ENCODE measurements around the gene CALML5. TPM values are rescaled to one million over a fixed set of nuclear protein-coding genes. Genes with fewer than 3 reads are reported as not detected.
A peak's percentile ranks its signal among the peaks of the same experiment; 100 is the strongest.

Gene CALML5
- total and polyA plus RNA-seq, 9 of the 15 experiments (the other 6 are each of a cell fraction or from before 2014, with no cell fraction given), result not detected

DNA sequence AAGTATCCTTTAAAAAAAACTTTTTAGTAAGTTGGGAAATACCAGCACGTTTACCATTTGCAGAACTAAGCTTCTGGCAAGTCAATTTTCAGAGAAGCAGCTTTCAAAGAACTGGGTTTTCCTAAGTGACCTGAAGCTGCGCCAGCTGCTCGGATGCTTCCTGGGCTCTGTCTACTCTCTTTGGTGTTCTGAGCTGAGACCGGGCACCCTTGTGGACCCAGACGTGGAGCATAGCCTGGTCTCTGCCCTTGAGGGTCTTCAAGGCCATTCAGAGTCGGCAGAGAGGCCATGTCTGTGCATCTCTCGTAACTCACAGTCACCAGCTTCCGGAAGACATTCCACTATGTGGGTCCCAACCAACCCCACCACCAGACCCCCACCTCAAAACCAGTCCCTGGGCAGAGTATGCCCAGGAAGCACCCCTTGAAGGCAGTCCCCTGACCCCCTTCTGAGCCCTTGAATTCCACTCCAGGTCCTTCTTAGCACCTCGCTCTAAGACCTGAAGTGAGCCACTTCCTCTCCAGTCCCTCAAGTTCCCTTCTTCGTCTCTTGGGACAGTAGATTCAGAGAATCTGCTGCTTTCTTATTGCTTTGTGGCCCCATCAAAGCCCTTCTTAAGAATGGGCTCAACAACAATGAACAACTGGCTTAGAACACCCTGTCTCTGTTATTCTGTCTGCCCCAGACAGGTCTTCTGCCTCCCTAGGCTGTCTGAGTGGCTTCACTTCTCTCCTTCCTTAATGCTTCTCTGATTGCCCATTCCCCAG lies 8.5 kb downstream of the CALML5 start:
- FAIRE-seq, result no peak
- POLR2A ChIA-PET, result interaction anchor here (0.8 to 1.8 kb wide), 2 partner anchors 9 to 29 kb away, joined by 3 to 8 read pairs; partner anchors contain the start of gene CALML5
- Histone ChIP-seq H3K79me2 (ENCODE audit: control insufficient read depth, insufficient read depth, low read length) (peaks cover 26% of the 10 kb centered on the region), H3K4me2 (ENCODE audit: insufficient read depth, low read length) (no peak overlapping the region), H3K36me3 (ENCODE audit: control insufficient read depth, insufficient read depth, low read length) (no peaks in the 10 kb centered on the region), H3K27ac (ENCODE audit: extremely low read depth, low read depth, low read length) (no peak overlapping the region), H3K4me3 (no peak overlapping the region), H2AFZ (ENCODE audit: low read depth, low read length) (peak overlapping the region; percentile 54), H3K9me3 (replicated peaks; ENCODE audit: control insufficient read depth, insufficient read depth, low read depth, low read length) (no peaks in the 10 kb centered on the region), H3K27me3 (ENCODE audit: control insufficient read depth in 2 of 2, insufficient read depth in 2 of 2, low read length in 2 of 2) (no peaks in the 10 kb centered on the region), H4K20me1 (replicated peaks; ENCODE audit: control insufficient read depth, insufficient read depth, low read length) (no peaks in the 10 kb centered on the region), H3K9ac (ENCODE audit: insufficient read depth in 1 of 2, low read depth in 2 of 2, low read length in 2 of 2) (peak overlapping the region in 1 of 2 experiments; percentile 38; a peak in 1 of 4 replicates), H3K4me1 (replicated peaks in 1 of 2; ENCODE audit: control insufficient read depth in 2 of 2, insufficient read depth in 2 of 2, low read length in 2 of 2) (peaks cover 10 to 46% of the 10 kb centered on the region in 2 experiments; a peak in 4 of 5 replicates), H3K9me1 (ENCODE audit: control insufficient read depth, insufficient read depth, low read length) (no peaks in the 10 kb centered on the region)
- in situ Hi-C loops (cut with MboI), result no loop called here
- CTCF ChIA-PET (ENCODE audit: low intra/inter-chr PET ratio), result no interaction called here
- WGBS (ENCODE audit: insufficient coverage, low coverage, missing lambda C conversion rate), result 61% methylated on average over 9 of the region's 10 CpGs
- BruUV-seq (replicated peaks), result no TSS peak
- intact Hi-C loops (cut with micrococcal nuclease), result no loop called here
- no peak for DNase-seq (ENCODE audit: extremely low read depth in 1 of 4, low spot score in 3 of 4)
- TF ChIP-seq TAF1 (IDR thresholded peaks at IDR 0.05; ENCODE audit: control insufficient read depth, extremely low read depth, insufficient read depth, low read length, severe bottlenecking) (no peak), SPI1 (IDR thresholded peaks at IDR 0.05; ENCODE audit: borderline replicate concordance, low read depth, low read length) (peak; percentile 74; the same call in 1 of the 2 replicates)
- no peak for ATAC-seq

DNA sequence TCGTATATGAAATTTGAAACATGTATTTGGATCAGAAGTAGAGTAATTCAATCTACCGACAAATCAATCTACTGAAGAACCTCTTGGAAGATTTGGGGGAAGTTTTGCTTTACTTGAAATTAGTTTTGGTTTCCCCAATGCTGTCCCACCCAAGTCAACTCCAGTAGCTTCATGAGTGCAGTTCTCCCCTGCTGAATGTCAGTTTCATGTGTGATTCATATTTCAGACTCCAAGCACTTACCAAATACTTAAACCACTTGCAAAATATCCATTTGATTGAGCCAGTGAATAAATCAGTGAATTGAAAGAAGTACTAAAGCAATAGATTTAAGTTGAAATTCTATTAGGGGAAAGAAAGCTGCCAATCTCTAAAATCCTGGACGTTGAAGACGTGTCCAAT lies 9.3 kb downstream of the CALML5 start:
- Histone ChIP-seq H3K36me3 (ENCODE audit: control insufficient read depth, insufficient read depth, low read length) (peaks cover 7% of the 10 kb centered on the region; the same call in 2 of the 3 replicates), H3K27me3 (ENCODE audit: control insufficient read depth in 2 of 2, insufficient read depth in 2 of 2, low read length in 2 of 2) (no peaks in the 10 kb centered on the region), H3K9ac (ENCODE audit: insufficient read depth in 1 of 2, low read depth in 2 of 2, low read length in 2 of 2) (no peak overlapping the region), H4K20me1 (replicated peaks; ENCODE audit: control insufficient read depth, insufficient read depth, low read length) (no peaks in the 10 kb centered on the region), H2AFZ (ENCODE audit: low read depth, low read length) (no peak overlapping the region; the same call in 1 of the 2 replicates), H3K27ac (ENCODE audit: extremely low read depth, low read depth, low read length) (no peak overlapping the region), H3K9me1 (ENCODE audit: control insufficient read depth, insufficient read depth, low read length) (no peaks in the 10 kb centered on the region), H3K9me3 (replicated peaks; ENCODE audit: control insufficient read depth, insufficient read depth, low read depth, low read length) (no peaks in the 10 kb centered on the region), H3K4me1 (replicated peaks in 1 of 2; ENCODE audit: control insufficient read depth in 2 of 2, insufficient read depth in 2 of 2, low read length in 2 of 2) (peaks cover 11 to 51% of the 10 kb centered on the region in 2 experiments; a peak in 4 of 5 replicates), H3K4me3 (no peak overlapping the region), H3K4me2 (ENCODE audit: insufficient read depth, low read length) (no peak overlapping the region), H3K79me2 (ENCODE audit: control insufficient read depth, insufficient read depth, low read length) (peaks cover 34% of the 10 kb centered on the region)
- ATAC-seq (no peak), FAIRE-seq (no peak), DNase-seq (ENCODE audit: extremely low read depth in 1 of 4, low spot score in 3 of 4) (no peak)
- WGBS (ENCODE audit: insufficient coverage, low coverage, missing lambda C conversion rate), result 69% methylated on average over 4 of the region's 4 CpGs
- CTCF ChIA-PET (ENCODE audit: low intra/inter-chr PET ratio), result no interaction called here
- TF ChIP-seq RBM25 (IDR thresholded peaks at IDR 0.05; ENCODE audit: low read depth, low read length, severe bottlenecking) (no peak), HMG20A (CRISPR knock-in tag; conservative IDR thresholded peaks at IDR 0.05) (no peak), ATF1 (CRISPR knock-in tag; IDR thresholded peaks at IDR 0.05) (no peak), ATF1 (tag; IDR thresholded peaks at IDR 0.05) (no peak), TRIM28 (IDR thresholded peaks at IDR 0.05) (no peak)
- TF ChIP-seq, protein P1, sequence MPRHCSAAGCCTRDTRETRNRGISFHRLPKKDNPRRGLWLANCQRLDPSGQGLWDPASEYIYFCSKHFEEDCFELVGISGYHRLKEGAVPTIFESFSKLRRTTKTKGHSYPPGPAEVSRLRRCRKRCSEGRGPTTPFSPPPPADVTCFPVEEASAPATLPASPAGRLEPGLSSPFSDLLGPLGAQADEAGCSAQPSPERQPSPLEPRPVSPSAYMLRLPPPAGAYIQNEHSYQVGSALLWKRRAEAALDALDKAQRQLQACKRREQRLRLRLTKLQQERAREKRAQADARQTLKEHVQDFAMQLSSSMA (CRISPR knock-in tag; IDR thresholded peaks at IDR 0.05), result no peak
- TF ChIP-seq, protein P2, sequence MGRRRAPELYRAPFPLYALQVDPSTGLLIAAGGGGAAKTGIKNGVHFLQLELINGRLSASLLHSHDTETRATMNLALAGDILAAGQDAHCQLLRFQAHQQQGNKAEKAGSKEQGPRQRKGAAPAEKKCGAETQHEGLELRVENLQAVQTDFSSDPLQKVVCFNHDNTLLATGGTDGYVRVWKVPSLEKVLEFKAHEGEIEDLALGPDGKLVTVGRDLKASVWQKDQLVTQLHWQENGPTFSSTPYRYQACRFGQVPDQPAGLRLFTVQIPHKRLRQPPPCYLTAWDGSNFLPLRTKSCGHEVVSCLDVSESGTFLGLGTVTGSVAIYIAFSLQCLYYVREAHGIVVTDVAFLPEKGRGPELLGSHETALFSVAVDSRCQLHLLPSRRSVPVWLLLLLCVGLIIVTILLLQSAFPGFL (CRISPR knock-in tag; IDR thresholded peaks at IDR 0.05), result no peak
- POLR2A ChIA-PET, result interaction anchor here (0.8 to 1.8 kb wide), 2 partner anchors 9 to 28 kb away, joined by 3 to 8 read pairs; partner anchors contain the start of gene CALML5
- no TSS peak for BruUV-seq (replicated peaks)
- intact Hi-C loops (cut with micrococcal nuclease) (no loop called here), in situ Hi-C loops (cut with MboI) (no loop called here)
